Stimulated activated CD8-positive, alpha-beta memory T cell treated with anti-CD3 and anti-CD28 coated beads, Interleukin-15, amount 100 ng/mL, for 1 hour (primary cell): Measurements from ENCODE around the gene GTF2B.
"Not testable (repeated sequence)": the region's sequence is repeated elsewhere in the genome, so short reads cannot be mapped to it uniquely, and the experiment has no call there.

ENCODE experiments used
- DNase-seq: peaks from one replicate; pipeline ENCODE4 v3.0.0-alpha.2; 2020; ENCODE audit warnings: low read depth

GTF2B gene, protein sequence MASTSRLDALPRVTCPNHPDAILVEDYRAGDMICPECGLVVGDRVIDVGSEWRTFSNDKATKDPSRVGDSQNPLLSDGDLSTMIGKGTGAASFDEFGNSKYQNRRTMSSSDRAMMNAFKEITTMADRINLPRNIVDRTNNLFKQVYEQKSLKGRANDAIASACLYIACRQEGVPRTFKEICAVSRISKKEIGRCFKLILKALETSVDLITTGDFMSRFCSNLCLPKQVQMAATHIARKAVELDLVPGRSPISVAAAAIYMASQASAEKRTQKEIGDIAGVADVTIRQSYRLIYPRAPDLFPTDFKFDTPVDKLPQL

GRCh38 chr1:88891318-88891950 is at the start of gene GTF2B:
TSS of gene GTF2B (minus strand) at chr1:88891567. CDS start at chr1:88891499, 68 bp downstream.
- peak; percentile 94 for DNase-seq

GRCh38 chr1:88938528-88938927 is 47.2 kb upstream of the GTF2B start:
- DNase-seq, result not testable (repeated sequence)

DNA sequence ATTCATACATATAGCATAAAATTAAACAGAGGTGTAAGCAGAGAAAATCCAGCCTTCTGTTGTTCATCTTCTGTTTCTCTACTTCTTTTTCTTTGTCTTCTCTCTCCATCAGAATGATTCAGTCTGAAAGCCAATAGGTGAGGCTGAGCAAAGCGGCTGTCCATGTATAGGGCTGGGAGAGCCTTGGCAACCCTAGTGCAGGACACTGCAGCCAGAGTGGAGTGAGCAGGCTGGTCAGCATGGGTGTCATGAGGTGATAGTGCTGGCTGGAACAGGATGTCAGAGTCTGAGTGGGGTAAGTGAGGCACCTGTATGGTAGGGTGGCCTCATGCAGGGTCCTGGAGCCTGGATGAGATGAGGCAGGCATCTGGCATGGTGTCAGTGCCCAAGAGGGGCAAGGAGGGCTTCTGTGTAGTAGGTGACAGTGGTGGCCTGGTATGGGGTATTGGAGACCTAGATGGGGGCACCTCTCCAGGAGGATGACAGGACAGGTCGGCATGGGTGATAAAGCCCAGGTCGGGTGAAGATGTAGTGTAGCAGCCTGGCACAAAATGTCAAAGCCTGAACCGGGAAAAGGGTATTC is 45.5 kb upstream of the GTF2B start:
- DNase-seq, result no peak

DNA sequence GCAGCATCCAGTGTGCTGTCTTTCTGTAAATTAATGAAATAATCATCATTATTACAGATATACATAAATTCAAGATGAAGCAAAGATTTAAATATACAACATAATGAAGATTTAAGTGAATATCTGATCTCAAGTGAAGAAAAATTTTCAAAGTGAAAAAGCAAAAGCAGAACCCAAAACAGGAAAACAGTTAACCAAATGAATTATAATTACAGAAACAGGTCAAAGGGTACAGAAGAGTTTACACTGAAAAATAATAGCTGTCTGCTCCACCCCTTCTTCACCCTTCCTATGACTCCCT is 44.8 kb upstream of the GTF2B start:
- no peak for DNase-seq

DNA sequence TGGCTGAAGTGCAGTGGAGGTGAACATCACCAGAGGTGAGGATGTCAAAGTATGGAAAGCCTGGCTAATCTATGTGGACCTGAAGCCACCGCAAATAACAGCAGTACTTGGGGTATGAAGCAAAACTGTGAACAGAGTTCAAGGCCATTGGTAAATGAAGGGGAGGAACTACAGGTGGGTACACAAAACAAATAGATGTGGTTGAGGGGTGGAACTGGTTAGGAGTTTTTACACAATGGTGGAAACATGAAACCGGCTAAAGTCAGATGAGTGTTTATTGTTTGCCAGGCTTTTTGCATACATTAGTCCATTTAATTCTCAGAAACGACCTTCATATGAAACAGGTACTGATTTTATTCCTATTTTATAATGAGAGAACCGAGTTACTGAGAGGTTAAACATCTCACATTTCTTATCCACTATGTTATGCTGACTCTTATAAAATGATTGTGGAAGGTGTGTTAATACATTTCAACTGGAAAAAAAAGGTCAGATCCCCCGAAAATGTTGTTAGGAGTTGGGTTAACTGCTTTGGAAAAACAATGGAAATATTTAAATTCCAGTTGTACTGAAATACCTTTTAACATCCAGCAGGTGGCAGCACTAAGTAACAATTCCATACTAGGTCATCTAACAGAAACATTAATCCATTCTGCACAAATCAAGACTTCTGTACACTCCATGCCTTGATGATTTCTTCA is 44.3 kb upstream of the GTF2B start:
- DNase-seq, result no peak

DNA sequence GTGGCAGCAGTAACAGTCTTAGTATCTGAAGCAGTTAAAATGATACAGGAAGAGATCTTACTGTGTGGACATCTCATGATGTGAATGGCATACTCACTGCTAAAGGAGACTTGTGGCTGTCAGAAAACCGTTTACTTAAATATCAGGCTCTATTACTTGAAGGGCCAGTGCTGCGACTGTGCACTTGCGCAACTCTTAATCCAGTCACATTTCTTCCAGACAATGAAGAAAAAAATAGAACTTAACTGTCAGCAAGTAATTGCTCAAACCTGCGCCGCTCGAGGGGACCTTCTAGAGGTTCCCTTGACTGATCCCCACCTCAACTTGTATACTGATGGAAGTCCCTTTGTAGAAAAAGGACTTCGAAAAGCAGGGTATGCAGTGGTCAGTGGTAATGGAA is 38.8 kb upstream of the GTF2B start:
- not testable (repeated sequence) for DNase-seq

GRCh38 chr1:88923224-88923623 is 31.9 kb upstream of the GTF2B start:
- DNase-seq, result no peak

DNA sequence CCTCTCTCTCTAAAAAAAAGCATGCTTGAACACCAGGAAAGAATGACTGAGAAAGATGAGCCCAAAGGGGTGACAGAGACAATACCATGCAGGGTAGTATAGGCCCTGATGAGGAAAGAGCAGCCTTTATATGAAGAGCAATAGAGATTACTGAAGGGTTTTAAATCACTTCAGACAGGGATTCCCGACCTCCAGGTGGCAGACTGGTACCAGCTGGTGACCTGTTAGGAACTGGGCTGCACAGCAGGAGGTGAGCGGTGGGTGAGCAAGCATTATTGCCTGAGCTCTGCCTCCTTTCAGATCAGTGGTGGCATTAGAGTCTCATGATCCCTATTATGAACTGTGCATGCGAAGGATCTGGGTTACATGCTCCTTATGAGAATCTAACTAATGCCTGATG is 30.8 kb upstream of the GTF2B start:
- no peak for DNase-seq

GRCh38 chr1:88920845-88921244 is 29.5 kb upstream of the GTF2B start:
- DNase-seq, result no peak

DNA sequence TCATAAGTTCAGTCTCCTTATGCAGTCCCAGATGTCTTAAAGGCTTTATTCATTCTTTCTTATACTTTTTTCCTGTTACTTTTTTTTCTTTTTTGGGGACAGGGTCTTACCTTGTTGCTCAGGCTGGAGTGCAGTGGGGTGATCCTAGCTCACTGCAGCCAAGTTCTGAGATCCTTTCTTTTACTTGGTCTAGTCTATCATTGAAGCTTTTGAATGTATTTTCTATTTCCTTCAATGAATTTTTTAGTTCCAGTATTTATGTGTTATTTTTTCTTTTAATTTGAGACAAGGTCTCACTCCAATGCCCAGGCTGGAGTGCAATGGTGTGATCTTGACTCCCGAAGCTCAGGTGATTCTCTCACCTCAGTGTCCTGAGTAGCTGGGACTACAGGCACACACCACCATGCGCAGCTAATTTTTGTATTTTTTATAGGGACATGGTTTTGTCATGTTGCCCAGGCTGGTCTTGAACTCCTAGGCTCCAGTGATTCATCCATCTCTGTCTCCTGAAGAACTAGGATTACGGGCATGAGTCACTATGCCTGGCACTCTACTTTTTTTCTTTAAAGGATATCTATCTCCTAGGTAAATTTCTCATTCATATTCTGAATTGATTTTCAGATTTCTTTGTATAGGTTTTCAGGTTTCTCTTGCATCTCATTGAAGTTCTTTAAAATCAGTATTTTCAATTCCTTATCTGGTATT is 26.1 kb upstream of the GTF2B start:
- no peak for DNase-seq

GRCh38 chr1:88916883-88917282 is 25.5 kb upstream of the GTF2B start:
- no peak for DNase-seq

DNA sequence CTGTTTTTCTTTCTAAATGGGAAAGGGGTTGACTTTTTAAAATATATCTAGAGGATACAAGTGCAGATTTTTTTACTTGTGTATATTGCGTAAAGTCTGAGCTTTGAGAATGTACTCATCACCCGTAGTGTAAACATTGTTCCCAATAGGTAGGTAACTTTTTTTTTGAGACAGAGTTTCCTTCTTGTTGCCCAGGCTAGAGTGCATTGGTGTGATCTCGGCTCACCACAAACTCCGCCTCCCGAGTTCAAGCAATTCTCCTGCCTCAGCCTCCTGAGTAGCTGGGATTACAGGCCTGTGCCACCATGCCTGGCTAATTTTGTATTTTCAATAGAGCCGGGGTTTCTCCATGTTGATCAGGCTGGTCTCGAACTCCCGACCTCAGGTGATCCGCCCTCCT is 20.4 kb upstream of the GTF2B start:
- DNase-seq, result not testable (repeated sequence)

GRCh38 chr1:88911161-88911560 is 19.8 kb upstream of the GTF2B start:
- DNase-seq, result no peak

DNA sequence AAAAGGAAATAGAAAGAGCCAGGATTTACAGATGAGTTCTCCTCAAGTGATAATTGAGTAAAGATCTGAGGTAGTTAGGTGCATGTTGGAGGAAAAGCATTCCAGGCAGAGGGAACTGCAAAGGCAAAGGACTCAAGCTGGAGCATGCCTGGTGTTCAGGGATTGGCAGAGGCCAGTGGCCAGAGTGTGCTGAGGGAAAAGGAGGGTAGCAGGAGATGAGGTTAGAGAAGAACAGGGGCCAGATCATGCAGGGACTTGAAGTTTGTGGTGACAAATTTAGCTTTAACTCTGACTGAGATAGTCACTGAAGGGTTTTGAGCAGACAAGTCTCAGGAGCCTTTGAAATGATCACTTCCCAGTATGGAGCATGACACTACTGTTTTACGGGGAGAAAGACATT is 19.0 kb upstream of the GTF2B start:
- DNase-seq, result no peak

DNA sequence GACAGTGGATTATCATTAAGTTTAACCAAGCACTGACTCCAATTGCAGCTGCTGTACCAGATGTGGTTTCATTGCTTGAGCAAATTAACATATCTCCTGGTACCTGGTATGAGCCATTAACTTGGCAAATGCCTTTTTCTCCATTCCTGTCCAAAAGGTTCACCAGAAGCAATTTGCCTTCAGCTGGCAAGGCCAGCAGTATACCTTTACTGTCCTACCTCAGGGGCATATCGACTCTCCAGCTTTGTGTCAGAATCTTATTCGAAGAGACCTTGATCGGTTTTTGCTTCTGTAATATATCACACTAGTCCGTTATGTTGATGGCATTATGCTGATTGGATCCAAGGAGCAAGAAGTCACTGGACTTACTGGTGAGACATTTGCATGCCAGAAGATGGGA is 9.5 kb upstream of the GTF2B start:
- DNase-seq, result no peak

DNA sequence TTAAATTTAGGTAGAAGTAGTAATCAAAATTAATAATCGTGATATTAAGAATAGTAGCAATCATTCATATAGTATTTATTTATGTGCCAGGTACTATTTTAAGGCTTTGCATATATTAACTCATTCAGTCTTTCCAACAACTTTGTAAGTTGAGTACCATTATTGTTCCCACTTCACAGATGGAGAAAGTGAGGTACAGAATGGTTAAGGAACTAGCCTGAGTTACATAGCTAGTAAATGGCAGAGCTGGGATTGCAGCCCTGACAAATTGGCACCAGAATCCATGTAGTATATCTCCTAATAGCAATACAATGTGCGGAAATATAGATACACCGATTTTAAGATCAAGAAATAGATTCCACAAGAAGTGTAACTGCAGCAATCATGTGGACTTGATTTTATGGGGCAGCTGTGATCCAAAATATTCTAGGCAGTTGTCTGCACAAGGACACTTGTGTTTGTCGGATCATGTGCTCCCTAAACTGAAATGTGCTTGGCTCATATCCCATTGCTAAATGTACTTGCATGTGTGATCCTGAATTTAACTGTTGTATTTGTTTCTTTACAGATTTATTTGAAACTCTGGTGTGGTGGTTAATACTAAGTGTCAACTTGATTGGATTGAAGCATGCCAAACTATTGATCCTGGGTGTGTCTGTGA is 5.8 kb upstream of the GTF2B start:
- no peak for DNase-seq

DNA sequence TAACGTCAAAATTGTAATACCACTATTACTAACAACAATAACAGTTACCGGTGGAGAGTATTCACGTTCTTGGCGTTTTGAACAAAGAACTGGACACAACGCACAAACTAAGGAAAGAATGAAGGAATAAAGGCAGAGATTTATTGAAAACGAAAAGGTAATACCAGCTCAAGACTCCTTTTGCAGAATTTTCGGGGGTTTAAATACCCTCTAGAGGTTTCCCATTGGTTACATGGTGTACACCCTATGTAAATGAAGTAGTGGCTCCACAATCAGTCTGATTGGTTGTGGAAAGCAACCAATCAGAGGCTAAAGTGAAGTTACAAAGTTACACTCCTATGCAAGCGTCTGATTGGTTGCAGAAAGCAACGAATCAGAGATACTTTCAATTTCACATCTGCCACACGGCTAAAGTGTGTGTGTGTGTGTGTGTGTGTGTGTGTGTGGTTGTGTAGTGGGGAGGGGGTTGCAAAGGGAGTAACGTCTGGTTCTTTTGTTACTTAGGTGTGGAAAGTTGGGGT is 1.1 kb upstream of the GTF2B start:
- no peak for DNase-seq

- no peak for DNase-seq
Observed at GRCh38 chr1:88891951-88892340, 579 bp upstream of the GTF2B start.

- DNase-seq, result no peak
Observed at GRCh38 chr1:88890791-88891317, 513 bp downstream of the GTF2B start.

DNA sequence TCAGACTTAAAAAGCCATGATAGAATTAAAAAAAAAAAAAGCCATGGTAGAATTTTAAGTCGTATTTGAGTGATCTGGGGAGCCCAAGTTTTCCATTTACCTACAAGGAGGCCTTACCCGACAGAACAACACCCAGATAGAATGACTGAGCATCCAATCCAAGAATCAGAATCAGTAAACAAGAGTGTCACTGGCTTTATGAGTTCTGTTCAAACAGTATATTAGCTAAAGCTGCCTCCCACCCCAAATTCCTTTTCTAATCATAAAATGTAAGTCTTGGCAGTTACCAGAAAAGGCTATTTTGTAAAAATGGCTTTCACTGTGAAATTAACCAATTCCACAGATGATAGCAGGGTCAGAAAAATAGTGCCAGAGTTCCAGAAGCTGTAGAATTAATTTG is 1.2 kb downstream of the GTF2B start:
- no peak for DNase-seq

DNA sequence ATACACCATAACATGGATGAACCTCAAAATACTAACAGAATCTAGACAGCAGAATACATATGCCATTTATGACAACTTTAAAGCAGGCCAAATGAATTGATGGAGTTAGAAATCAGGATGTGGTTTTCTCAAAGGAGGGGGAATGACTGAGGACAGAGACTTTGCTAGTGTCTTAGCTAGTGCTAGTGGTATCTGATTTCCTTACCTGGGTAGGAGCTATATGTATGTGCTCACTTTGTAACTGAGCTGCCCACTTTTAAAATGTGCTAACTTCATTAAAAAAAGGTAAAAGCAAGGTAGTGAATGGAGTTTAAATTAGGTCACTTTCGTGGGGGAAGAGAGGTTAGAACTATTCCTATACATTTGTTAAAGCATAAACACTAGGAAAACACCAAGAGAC is 2.6 kb downstream of the GTF2B start:
- no peak for DNase-seq
